Activated naive CD8-positive, alpha-beta T cell (primary cell): ENCODE measurements around the gene BCL2.
A peak's percentile ranks its signal among the peaks of the same experiment; 100 is the strongest.

ENCODE experiments used
- H3K27ac Mint-ChIP-seq: one replicate; pipeline ENCODE4 v1.8.0; 2021; ENCODE audit warnings: mixed read lengths
- H3K27me3 Mint-ChIP-seq: one replicate; pipeline ENCODE4 v1.8.0; 2021; ENCODE audit warnings: mixed read lengths
- H3K36me3 Mint-ChIP-seq: one replicate; pipeline ENCODE4 v1.8.0; 2021; ENCODE audit warnings: mixed read lengths
- H3K4me1 Mint-ChIP-seq: one replicate; pipeline ENCODE4 v1.8.0; 2021; ENCODE audit warnings: low read depth, mixed read lengths
- H3K4me3 Mint-ChIP-seq: one replicate; pipeline ENCODE4 v1.8.0; 2021; ENCODE audit warnings: mild to moderate bottlenecking, mixed read lengths
- H3K9me3 Mint-ChIP-seq: one replicate; pipeline ENCODE4 v1.8.0; 2021; ENCODE audit warnings: low read depth, mixed read lengths

Gene BCL2

DNA sequence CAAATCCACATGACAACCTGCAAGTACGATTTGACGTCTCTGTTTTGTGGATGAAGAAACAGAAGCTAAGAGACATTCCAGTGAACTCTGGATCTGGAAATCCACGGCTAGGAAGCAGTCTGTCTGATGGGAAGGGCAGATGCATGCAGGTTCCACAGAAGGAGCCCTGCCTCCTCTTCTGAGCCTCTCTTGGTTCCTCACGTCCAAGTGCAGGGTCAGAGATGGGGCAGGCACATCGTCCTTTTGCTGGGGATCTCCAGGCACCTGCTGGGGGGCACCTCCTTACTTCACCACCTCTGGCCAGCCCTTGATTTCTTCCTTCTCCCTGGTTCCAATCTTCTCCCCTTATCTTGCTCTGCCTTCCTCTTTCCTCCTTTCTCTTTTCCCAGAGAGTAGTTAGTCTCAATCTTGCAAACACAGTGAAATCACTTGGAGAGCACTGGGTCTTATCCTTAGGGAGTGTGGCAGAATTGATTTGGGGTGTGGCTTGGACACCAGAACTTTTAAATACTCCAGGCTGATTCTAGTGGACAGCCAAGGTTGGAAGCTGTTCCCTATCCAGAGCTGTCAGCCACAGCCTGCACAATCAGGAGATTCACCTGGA is 137.8 kb downstream of the BCL2 start:
- Mint-ChIP-seq H3K27me3 (no peaks in the 10 kb centered on the region), H3K4me1 (peaks cover 81% of the 10 kb centered on the region), H3K9me3 (no peaks in the 10 kb centered on the region), H3K36me3 (peaks cover 5% of the 10 kb centered on the region), H3K4me3 (no peak overlapping the region), H3K27ac (peak overlapping the region; percentile 55)

DNA sequence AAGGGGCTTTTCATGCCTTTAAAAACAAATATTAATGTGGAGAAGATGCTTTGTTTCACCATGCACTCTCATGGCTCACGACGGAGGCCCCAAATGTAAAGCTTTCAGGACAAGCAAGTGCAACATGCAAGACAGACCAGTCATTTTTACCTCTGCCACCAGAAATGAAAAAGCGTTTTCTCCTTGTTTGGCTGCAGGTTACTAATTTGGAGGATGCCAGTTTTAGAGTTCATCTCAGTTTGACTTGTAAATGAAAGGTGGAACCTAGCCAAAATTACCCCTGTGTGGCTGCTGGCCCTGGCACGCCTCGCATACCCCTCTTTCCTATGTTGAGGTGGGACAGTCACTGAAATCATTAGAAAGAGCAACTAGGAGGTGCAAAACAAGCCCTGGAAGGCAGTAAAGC is 138.6 kb downstream of the BCL2 start:
- Mint-ChIP-seq H3K4me1 (peaks cover 80% of the 10 kb centered on the region), H3K36me3 (peaks cover 6% of the 10 kb centered on the region), H3K27ac (peak overlapping the region; percentile 11), H3K4me3 (no peak overlapping the region), H3K27me3 (no peaks in the 10 kb centered on the region), H3K9me3 (no peaks in the 10 kb centered on the region)

DNA sequence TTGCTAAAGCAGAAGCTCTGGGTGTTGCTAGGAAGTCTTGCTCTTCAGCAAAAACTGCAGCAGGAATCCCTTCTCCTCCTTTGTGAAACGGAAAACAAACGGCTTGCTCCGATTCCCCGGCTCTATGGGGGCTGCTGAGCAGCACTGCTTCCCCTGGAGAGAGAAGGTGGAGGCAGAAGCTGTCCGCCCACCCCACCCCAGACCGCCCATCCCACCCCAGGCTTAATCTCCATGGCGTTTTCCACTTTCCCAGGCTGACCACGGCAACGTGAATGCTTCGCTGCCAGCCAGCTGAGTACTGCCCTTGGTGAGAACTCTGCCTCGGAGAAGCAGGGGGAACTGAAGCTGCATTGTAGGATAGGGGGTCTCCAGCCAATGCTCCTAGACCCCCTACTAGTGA is 139.2 kb downstream of the BCL2 start:
- peaks cover 10% of the 10 kb centered on the region for H3K36me3 Mint-ChIP-seq
- H3K9me3 Mint-ChIP-seq: no peaks in the 10 kb centered on the region
- no peaks in the 10 kb centered on the region for H3K27me3 Mint-ChIP-seq
- peaks cover 80% of the 10 kb centered on the region for H3K4me1 Mint-ChIP-seq
- H3K27ac Mint-ChIP-seq: peak overlapping the region; percentile 11
- no peak overlapping the region for H3K4me3 Mint-ChIP-seq

DNA sequence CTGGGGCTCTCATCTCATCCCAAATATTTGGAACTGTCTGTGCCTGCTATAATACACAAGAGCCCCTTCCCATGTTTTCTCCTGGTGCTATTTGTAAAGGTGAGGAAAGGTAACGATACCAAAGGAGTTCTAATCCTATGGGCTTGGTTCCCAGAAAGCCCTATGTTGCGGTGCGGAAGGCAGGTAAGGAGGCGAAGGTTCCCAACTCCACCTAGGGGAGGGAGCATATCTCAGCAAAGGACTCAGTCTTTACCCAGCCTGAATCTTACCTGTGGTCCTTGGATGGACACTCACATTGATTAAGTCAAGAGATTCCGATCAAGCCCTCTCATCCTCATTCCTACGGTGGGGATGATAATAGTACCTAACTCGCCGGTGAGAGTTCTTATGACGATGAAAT is 140.1 kb downstream of the BCL2 start:
- Mint-ChIP-seq H3K27ac (peak overlapping the region; percentile 73), H3K9me3 (no peaks in the 10 kb centered on the region), H3K36me3 (peaks cover 13% of the 10 kb centered on the region), H3K4me1 (peaks cover 77% of the 10 kb centered on the region), H3K27me3 (no peaks in the 10 kb centered on the region), H3K4me3 (no peak overlapping the region)

DNA sequence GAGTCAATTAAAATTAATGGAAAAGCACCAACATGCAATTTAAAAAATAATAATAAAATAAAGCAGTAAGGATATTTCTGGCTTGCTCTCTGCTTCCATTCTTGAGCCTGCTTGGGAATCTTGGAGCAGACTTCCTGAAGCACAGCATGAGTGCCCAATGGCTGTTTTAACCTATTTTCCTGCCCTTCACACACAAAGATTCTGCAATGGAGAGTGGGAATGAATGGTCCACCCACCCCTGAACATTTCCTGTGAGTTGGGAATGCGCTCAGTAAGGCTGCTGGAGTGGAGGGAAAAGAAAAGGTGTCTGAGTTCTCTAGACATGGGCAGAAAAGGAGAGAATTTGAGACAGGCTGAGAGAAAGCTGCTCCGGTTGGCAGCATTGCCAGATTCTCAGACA is 140.6 kb downstream of the BCL2 start:
- H3K9me3 Mint-ChIP-seq: no peaks in the 10 kb centered on the region
- H3K27ac Mint-ChIP-seq: no peak overlapping the region

DNA sequence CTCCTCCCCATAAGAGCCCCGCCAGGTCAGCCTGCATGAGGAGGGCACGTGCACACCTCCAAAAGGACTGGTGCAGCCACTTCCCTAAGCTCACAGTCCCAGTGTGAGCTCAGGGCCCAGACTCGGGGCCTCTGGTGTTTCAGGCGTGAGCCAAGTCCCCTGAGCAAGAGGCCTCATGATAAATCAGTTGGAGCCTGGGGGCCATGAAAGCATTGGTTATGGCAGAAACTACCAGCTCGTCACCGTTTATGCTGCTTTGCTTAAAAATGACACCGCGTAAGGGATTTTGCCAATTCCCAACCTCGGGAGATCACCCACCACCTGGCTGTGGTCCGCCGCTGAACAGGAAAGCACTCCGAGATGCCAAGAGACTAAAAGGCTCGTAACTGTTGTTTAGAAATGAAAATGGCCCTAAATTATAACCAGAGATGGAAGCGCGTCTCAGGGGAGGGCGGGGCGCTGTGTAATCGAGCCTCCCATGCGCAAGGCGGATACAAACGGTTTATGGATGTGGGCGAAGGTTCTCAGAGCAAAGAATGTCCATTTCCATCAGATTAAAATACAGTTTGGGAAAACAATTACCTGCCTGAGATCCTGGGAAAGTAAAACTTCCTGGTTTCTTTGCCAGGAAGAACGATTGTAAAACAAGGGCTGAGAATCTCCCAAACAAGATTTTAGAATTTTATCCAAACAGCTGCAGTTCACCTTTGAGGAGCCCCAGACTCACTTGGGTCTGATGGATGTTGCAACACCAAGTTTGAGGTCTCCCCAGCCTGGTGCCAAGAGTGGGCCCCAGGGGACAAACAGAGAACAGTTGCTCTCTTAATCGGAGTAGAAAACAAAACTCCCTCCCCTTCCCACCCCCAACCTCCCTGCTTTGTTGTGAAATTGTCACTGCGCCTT is 141.4 kb downstream of the BCL2 start:
- peak overlapping the region; percentile 73 for H3K27ac Mint-ChIP-seq
- peaks cover 13% of the 10 kb centered on the region for H3K36me3 Mint-ChIP-seq
- H3K4me3 Mint-ChIP-seq: no peak overlapping the region
- no peaks in the 10 kb centered on the region for H3K9me3 Mint-ChIP-seq
- no peaks in the 10 kb centered on the region for H3K27me3 Mint-ChIP-seq
- peaks cover 76% of the 10 kb centered on the region for H3K4me1 Mint-ChIP-seq

More for the DNA sequence above, 140.6 kb downstream of the BCL2 start:
- Mint-ChIP-seq H3K27me3 (no peaks in the 10 kb centered on the region), H3K4me3 (no peak overlapping the region), H3K36me3 (peaks cover 13% of the 10 kb centered on the region), H3K4me1 (peaks cover 76% of the 10 kb centered on the region)

DNA sequence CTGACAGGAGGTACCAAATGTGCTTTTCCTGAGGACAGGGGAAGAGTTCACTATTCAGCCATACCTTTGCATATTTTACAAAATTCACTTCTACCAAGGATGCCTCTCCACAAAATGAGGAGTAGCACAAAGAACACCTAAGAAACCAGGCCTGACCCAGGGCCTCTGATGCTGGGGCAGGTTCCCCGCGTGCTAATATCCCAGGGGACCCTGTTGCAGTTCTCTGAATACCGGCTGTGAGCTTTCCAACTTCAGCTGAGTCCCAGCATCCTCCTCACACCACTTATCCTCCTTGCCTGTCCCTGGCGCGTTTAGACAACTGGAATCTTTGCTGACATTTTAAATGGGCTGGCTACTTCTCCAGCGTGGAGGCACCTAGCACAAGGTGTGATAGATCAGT is 142.3 kb downstream of the BCL2 start:
- Mint-ChIP-seq H3K36me3 (peaks cover 11% of the 10 kb centered on the region), H3K4me3 (no peak overlapping the region), H3K27ac (peak overlapping the region; percentile 41), H3K27me3 (no peaks in the 10 kb centered on the region), H3K4me1 (peaks cover 68% of the 10 kb centered on the region), H3K9me3 (no peaks in the 10 kb centered on the region)

DNA sequence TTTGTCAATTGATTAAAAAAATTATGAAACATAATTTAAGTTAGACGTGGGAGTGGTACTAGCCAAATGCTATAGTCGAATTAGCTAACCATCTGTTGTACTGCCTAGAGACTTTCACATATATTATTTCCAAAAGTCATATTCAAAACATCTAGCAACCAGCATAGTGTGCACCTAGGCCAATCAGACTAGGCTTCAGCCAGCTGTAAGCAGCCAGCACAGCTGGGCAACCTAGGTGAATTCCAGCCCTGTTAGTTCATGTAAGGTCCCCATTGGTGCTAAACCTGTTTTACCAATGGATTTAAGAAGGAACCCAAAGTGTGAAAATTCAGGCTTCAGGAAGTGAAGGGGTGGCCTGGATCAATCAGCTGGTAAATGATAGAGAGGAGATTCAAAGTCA is 144.3 kb downstream of the BCL2 start:
- Mint-ChIP-seq H3K4me1 (peaks cover 65% of the 10 kb centered on the region), H3K36me3 (peaks cover 17% of the 10 kb centered on the region), H3K4me3 (no peak overlapping the region)

DNA sequence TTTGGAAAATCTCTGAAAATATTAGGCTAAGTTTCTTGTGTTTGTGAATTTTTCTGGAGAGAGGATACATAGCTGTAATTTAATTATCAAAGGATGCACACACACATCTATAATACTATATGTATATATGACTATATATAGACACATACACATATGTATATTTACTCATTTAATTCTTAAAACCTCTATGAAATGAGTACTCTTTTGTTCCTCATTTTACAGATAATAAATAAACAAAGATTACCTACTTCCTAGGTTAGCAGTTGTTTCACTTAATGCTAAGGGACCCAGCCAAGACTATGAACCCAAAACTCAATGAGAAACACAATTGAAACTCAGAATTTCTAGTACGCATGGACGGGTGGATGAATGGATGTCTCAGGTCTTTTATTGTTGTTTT is 145.6 kb downstream of the BCL2 start:
- H3K4me1 Mint-ChIP-seq: peaks cover 62% of the 10 kb centered on the region
- no peaks in the 10 kb centered on the region for H3K27me3 Mint-ChIP-seq
- H3K4me3 Mint-ChIP-seq: no peak overlapping the region
- no peaks in the 10 kb centered on the region for H3K9me3 Mint-ChIP-seq
- H3K36me3 Mint-ChIP-seq: peaks cover 14% of the 10 kb centered on the region
- H3K27ac Mint-ChIP-seq: peak overlapping the region; percentile 81

More for the DNA sequence above, 144.3 kb downstream of the BCL2 start:
- peak overlapping the region; percentile 76 for H3K27ac Mint-ChIP-seq
- H3K9me3 Mint-ChIP-seq: no peaks in the 10 kb centered on the region
- H3K27me3 Mint-ChIP-seq: no peaks in the 10 kb centered on the region

DNA sequence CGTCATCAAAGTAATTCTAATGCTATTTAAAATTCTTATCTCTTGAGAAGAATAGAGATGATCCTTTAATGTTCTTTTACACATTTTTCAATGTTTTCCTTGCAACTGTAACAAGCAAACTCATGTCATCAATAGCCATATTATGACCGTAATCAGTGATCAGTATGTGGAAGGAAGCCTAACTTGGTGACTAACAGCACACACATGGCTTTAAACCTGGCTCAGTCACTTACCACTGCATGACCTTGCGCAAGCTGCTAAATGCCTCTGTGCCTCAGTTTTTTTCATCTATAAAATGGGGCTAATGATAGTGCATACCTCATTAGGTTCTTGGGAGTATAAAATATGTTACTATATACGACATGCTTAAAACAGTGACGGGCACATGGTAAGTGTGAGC is 149.7 kb downstream of the BCL2 start:
- Mint-ChIP-seq H3K4me3 (no peak overlapping the region), H3K27ac (peak overlapping the region; percentile 81), H3K4me1 (peaks cover 63% of the 10 kb centered on the region), H3K27me3 (no peaks in the 10 kb centered on the region), H3K9me3 (no peaks in the 10 kb centered on the region), H3K36me3 (peaks cover 13% of the 10 kb centered on the region)

DNA sequence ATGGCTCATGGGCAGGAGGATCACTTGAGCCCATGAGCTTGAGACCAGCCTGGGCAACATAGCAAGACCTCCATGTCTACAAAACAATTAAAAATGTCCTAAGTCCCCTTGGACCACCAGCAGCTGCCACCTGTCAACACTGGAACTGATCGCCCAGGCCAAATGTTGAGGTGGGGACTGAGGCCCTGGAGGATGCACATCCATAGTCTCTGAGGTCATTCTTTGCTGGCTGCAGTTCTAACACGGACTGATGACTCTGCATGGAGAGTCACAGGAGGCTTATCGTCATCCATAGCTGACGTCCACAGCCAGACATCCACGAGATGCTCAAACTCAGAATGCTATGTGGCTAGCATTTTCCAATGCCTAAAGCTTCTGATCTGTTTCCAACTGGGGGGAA is 151.3 kb downstream of the BCL2 start:
- Mint-ChIP-seq H3K36me3 (peaks cover 19% of the 10 kb centered on the region), H3K4me3 (no peak overlapping the region), H3K27ac (peak overlapping the region; percentile 81), H3K9me3 (peaks cover 3% of the 10 kb centered on the region), H3K27me3 (no peaks in the 10 kb centered on the region), H3K4me1 (peaks cover 66% of the 10 kb centered on the region)

DNA sequence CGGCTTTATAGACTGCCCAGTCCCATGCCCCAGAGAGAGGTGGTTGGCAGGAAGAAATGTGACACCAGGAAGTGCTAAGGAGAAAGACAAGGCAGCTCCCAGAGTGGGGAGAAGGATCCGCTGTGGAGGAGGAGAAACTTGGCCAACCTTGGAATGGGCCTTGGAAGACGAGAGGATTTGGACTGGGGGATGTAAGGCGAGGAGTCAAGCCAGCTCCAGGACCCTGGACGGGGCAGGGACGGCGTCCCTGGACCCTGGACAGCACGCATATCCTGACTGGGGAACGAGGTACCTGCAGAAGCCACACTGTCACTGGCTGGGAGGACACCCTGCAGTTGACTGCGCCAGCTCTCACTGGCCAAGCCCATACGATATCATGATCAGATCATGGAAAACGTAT is 153.4 kb downstream of the BCL2 start:
- Mint-ChIP-seq H3K4me3 (no peak overlapping the region), H3K4me1 (peaks cover 77% of the 10 kb centered on the region), H3K36me3 (peaks cover 16% of the 10 kb centered on the region), H3K27me3 (no peaks in the 10 kb centered on the region), H3K9me3 (peaks cover 3% of the 10 kb centered on the region), H3K27ac (peak overlapping the region; percentile 81)

DNA sequence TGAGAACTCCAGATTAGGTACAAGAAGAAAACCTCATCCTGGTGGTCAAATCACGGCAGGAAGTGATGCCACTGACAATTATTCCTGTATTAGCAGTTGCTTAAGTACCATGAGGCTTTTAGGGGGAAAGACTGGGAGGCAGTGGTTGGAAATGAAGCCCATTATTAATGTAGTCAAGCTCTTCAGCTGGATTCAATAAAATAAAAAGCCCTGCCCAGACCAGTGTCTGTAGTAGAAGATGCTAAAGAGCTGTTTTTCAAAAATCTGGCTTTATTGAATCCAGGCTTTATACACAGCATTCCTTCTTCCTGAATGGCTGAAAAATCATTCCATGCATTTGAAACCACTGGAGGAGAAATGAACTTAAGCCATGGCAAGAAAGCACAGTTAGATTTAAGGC is 155.2 kb downstream of the BCL2 start:
- no peak overlapping the region for H3K4me3 Mint-ChIP-seq
- H3K27me3 Mint-ChIP-seq: no peaks in the 10 kb centered on the region
- H3K27ac Mint-ChIP-seq: peak overlapping the region; percentile 100
- H3K9me3 Mint-ChIP-seq: peaks cover 8% of the 10 kb centered on the region
- H3K4me1 Mint-ChIP-seq: peaks cover 89% of the 10 kb centered on the region
- peaks cover 19% of the 10 kb centered on the region for H3K36me3 Mint-ChIP-seq

DNA sequence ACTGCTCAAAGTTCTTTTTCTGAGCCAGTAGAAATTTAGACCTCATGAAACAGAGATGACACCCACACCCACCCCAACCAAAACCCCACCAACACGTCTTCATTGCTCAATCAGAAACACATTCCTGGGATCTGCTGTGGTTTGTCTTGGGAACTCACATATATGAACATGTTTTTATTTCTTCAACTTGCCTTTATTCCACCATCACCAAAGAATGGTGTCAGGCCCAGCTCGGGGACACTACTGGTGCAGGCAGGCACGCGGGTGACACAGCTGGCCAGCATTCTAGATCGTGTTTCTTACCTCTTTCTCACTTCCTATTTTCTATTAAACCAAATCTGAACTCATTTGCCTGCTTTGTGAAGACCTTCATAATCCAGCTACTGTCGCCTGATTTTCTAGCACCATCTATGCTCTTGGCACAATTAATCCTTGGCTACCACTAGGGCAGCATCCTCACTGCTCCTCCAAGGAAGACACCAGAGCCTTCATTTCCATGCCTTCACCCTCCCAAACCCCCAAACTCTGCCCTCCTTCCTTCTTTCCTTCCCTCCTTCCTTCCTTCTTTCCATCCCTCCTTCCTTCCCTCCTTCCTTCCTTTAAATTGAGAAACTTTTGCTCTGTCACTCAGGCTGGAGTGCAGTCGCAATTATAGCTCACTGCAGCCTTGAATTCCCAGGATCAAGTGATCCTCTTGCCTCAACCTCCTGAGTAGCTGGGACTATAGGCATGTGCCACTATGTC is 157.1 kb downstream of the BCL2 start:
- Mint-ChIP-seq H3K27ac (peak overlapping the region; percentile 100), H3K4me3 (peak overlapping the region; percentile 75), H3K36me3 (peaks cover 22% of the 10 kb centered on the region), H3K9me3 (peaks cover 8% of the 10 kb centered on the region), H3K4me1 (peaks cover 93% of the 10 kb centered on the region), H3K27me3 (no peaks in the 10 kb centered on the region)

DNA sequence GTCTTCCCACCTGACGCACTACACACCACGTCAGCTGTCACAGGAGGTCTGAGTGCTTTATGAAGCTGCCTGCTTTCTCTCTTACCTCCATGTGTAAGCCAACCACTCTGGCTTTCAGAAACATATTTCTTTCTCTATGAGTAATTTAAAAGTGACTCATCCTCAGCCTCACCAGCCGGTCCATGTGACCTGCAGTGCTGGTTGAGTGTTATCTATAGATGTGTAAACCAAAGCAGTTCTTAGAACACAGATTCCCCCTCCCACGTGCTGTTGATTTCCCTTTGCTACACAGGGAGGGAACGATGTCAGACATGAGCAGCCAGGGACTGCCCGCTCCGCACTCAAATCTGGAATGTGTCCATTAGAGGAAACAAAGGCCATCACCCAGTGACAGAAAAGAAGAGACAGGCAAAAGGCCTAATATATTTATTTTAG is 157.8 kb downstream of the BCL2 start:
- no peaks in the 10 kb centered on the region for H3K27me3 Mint-ChIP-seq
- peak overlapping the region; percentile 100 for H3K27ac Mint-ChIP-seq
- H3K4me3 Mint-ChIP-seq: peak overlapping the region; percentile 75
- H3K36me3 Mint-ChIP-seq: peaks cover 23% of the 10 kb centered on the region
- H3K4me1 Mint-ChIP-seq: peaks cover 94% of the 10 kb centered on the region
- peaks cover 8% of the 10 kb centered on the region for H3K9me3 Mint-ChIP-seq
